Measurements from ENCODE around the gene UBE2Q2.
A peak's percentile ranks its signal among the peaks of the same experiment; 100 is the strongest.

The UBE2Q2 gene

GRCh38 chr15:75918135-75918534, 74.9 kb downstream of the UBE2Q2 start:
- DNase-seq (ENCODE audit: low read depth), result no peak
- TF ChIP-seq CTCF (IDR thresholded peaks at IDR 0.05; ENCODE audit: insufficient read depth, low read depth, low read length, missing control alignments), result no peak
- no peak overlapping the region for H3K4me3 ChIP-seq (ENCODE audit: low read depth, low read length)

GRCh38 chr15:75920079-75920478, 76.8 kb downstream of the UBE2Q2 start:
- no peak for TF ChIP-seq CTCF (IDR thresholded peaks at IDR 0.05; ENCODE audit: insufficient read depth, low read depth, low read length, missing control alignments)
- DNase-seq (ENCODE audit: low read depth), result no peak
- no peak overlapping the region for H3K4me3 ChIP-seq (ENCODE audit: low read depth, low read length)

GRCh38 chr15:75921732-75922703, 78.8 kb downstream of the UBE2Q2 start:
- TF ChIP-seq CTCF (IDR thresholded peaks at IDR 0.05; ENCODE audit: insufficient read depth, low read depth, low read length, missing control alignments), result peak; percentile 12
- DNase-seq (ENCODE audit: low read depth), result peak; percentile 38
- H3K4me3 ChIP-seq (ENCODE audit: low read depth, low read length), result no peak overlapping the region

- DNase-seq (ENCODE audit: low read depth), result no peak
- no peak for TF ChIP-seq CTCF (IDR thresholded peaks at IDR 0.05; ENCODE audit: insufficient read depth, low read depth, low read length, missing control alignments)
- no peak overlapping the region for H3K4me3 ChIP-seq (ENCODE audit: low read depth, low read length)
Observed at GRCh38 chr15:75923756-75924155, 80.5 kb downstream of the UBE2Q2 start.

- no peak overlapping the region for H3K4me3 ChIP-seq (ENCODE audit: low read depth, low read length)
- no peak for TF ChIP-seq CTCF (IDR thresholded peaks at IDR 0.05; ENCODE audit: insufficient read depth, low read depth, low read length, missing control alignments)
- DNase-seq (ENCODE audit: low read depth), result no peak
Observed at GRCh38 chr15:75924576-75924975, 81.3 kb downstream of the UBE2Q2 start.

- TF ChIP-seq CTCF (IDR thresholded peaks at IDR 0.05; ENCODE audit: insufficient read depth, low read depth, low read length, missing control alignments), result no peak
- DNase-seq (ENCODE audit: low read depth), result no peak
- no peak overlapping the region for H3K4me3 ChIP-seq (ENCODE audit: low read depth, low read length)
Observed at GRCh38 chr15:75925440-75925839, 82.2 kb downstream of the UBE2Q2 start.

Measured in GM12865 (cell line).